HG02588 (cell line): ENCODE data around the gene PF4V1.
"Not testable (repeated sequence)": the region's sequence is repeated elsewhere in the genome, so short reads cannot be mapped to it uniquely, and the experiment has no call there.

Source experiments
- ATAC-seq: cut with Tn5 transposase; IDR thresholded peaks from one replicate; pipeline ENCODE4 v1.9.1; 2021; ENCODE audit warnings: mild to moderate bottlenecking, moderate library complexity; ENCODE audit not compliant: unreplicated experiment

PF4V1 gene

GRCh38 chr4:73869130-73870055, 16.3 kb downstream of the PF4V1 start, which contains the start of gene CXCL1:
Gene CXCL1 (plus strand): TSS chr4:73869393. CDS start chr4:73869471, 78 bp downstream.
- no peak for ATAC-seq

- ATAC-seq = no peak
Observed at GRCh38 chr4:73870260-73870659, 17.2 kb downstream of the PF4V1 start.

- ATAC-seq = no peak
Observed at GRCh38 chr4:73870768-73871167, 17.7 kb downstream of the PF4V1 start.

DNA sequence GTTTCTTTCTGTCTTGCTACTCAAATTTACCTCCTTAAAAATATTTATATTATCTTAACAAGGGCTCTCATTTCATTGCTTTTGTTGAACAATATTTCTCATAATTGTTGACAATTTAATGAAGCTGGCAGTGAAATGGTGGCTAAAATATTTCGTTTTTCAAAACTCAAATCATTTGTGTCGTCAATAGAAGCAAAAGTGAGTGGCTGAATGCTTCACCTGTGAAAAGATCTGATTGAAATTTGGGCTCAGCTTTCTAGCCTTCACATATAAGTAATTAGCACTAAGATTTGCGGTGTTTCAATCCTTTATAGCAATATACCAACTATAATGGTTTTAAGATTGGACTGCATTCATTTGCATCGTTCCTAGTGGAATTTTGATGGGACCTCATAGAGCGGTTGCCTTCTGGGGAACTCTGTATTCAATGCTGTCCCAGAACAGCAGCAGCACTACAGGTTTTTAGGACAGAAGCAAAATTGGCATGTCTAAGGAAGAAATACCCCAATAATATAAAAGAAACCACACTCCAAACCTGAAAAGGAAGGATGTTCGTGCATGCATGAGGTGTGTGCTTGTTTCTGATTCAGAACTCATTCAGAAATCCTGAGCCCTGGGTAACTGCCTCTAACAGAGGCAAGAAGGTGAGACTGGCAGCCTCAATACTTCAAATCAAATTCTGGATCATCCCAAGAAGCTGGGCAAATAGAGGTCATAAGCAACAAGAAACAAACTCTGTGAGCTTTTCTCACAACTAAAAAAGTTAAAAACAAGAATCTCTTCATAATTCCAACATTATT, 18.6 kb downstream of the PF4V1 start:
- no peak for ATAC-seq

- no peak for ATAC-seq
Observed at GRCh38 chr4:73872316-73873108, 19.4 kb downstream of the PF4V1 start.

DNA sequence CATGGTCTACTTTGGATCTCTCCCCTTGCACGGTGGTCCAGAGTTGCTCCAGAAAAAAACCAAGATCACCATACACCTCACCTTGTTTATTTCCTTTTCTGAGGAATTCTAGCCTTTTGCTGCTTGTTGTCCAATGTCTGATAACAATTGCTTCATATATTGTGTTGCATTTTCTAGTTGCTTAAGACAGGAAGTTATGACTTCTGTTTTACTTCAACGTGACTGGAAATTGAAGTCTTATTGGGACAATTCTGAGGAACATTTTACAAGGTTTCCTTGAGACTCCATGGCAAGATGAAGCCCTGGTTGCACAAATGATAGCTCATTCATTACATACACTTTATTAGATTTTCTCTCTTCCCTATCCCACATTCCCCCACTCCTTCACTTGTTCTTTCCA, 21.3 kb downstream of the PF4V1 start:
- no peak for ATAC-seq

GRCh38 chr4:73875401-73875800, 22.3 kb downstream of the PF4V1 start:
- no peak for ATAC-seq

DNA sequence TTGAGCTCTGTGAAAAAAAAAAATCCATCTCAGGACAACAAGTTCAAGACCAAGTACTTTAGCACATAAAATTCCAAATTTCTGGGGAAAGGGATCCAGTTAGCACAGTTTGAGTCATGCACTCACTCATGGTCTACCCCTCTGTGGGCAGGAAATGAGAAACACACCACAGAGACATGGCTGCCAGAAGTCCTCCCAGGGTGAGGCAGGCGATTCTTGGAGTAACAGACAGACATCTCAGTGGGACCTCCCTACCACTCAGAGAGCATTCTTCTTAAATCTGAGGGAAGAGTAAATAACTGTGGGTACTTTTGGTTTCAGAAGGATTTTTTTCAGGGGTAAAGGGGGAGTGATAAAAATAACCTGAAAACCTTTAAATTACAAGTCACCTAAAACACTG, 30.2 kb downstream of the PF4V1 start:
- no peak for ATAC-seq

DNA sequence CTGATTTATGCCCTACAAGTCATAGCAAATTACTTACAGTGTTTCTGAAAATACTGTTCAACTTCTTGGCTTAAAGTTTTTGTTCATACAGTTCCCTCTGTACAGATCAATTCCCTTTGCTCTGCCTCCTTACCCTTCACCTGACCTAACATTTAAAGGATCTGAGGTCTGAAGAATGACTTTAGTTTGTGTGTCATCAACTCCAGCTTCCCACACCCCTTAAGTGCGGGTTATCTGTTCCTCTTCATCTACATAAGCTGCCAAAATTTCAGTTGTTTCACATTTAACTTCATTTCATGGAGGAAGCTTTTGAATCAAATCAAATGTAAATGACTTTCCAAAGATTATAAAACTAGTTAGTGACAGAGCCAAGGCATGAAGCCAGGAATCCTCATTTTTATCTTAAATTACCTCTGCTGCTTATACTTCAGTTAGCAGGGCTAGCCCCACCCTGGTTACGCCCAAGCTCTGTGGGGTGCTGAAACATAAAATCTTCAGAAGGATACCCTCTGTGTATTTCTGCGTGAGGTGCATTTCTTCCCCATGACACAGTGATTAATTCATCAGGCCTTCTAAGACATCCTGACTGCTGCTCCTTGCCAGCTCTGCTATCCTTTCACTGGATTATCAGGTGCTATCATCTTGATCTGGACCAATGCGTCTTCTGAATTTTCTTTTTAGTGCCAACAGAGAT, 32.6 kb downstream of the PF4V1 start:
- no peak for ATAC-seq

- no peak for ATAC-seq
Observed at GRCh38 chr4:73891326-73891725, 38.2 kb downstream of the PF4V1 start.

DNA sequence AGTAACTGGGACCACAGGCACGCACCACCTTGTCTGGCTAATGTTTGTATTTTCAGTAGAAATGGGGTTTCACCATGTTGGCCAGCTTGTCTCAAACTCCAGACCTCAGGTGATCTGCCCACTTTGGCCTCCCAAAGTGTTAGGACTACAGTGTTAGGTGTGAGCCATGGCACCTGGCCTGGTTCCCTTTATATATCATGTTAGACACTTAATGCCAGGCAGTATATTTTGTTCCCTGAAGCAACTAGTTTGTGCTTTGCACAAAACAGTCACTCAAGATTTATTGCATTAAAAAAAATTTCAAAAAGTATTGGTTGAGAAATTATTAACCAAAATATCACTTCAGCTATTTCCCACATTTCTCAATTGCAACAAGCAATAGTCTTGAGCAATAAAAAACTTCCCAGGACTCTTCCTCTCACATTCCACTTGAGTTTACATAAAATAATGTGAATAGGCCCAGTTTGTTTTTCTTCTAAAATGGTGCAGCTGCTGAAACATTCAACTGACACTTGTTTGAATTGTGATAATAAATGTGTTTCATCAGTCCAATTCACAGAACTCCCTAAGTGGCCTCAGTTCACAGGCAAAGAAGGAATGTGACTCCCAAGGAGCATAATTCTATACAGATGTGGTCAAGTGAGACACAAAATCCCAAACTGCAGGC, 38.8 kb downstream of the PF4V1 start:
- no peak for ATAC-seq

DNA sequence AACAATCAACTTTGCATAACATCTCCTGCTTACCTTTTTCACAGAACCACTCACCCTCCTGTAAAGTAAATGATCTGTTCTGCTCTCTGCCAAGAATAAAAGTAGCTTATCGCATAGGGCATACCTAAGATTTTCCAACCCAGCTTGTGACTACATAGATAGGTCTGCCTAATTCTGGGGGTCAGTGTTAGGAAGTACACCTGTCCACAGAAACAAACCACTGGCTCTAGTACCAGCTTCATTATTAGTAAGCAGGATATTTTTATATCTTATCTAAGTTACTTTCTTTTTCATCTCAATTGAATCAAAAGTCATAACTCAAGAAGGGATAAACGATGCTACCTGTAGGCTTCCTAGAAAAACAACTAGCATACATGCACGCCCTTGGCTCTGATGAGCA, 39.9 kb downstream of the PF4V1 start:
- ATAC-seq = no peak

GRCh38 chr4:73894001-73894400, 40.9 kb downstream of the PF4V1 start:
- no peak for ATAC-seq

DNA sequence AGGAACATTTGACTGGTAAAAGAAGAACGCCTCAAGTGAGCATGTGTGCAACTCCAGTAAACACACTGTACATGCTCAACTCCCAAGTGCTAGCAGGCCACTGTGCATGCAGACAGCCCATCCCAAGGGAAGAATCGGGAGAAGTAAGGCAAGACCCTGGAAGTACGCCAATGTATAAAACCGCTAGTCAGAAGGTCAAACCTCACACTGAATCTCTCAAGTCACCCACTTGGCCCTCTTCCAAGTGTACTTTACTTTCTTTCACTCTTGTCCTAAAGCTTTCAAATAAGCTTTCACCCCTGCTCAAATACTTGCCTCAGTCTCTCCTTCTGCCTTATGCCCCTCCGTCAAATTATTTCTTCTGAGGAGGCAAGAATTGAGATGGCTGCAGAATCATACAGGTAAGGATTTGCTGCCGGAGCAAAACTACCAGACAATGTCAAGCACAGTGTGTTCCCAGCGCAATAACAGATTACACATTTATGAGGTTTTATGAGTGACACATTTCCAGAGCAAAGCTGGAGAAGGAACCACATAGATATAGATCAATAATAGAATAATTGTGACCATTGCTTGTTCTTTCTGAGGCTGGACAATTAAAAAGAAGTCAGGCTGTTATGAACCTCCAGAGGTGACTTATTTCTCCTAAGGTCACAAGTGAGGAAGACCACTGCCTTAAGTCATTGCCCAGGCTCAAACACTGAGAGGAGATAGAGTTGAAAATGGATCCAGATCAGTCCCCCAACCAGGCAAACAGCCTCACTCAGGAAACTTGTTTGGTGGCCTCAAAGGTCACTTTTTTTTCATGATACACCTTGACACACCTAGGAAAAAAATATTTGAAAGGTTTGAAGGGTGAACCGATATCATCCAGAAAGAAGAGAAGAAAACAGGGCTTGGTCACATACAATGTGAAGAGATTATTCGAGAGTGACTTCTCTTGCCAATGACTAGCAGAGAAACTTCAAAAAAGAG, 42.4 kb downstream of the PF4V1 start:
- no peak for ATAC-seq

DNA sequence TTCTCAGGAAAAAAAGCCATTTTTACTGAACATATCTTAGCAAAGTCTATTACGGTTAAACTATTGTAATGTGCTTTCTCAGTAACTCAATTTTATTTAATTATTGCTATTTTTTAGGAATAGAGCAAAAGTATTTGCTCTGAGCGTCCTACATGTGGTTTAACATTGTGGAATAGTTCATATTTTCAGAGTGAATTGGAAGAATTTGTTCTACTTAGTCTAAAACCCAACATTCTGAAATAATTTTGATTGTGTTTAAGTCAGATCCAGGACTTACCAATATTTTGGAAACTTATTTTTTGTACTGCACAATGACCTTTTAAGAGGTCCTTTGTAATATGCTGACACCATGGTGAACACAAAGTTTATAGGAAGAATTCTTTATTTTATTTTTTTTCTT, 43.3 kb downstream of the PF4V1 start:
- ATAC-seq = no peak

DNA sequence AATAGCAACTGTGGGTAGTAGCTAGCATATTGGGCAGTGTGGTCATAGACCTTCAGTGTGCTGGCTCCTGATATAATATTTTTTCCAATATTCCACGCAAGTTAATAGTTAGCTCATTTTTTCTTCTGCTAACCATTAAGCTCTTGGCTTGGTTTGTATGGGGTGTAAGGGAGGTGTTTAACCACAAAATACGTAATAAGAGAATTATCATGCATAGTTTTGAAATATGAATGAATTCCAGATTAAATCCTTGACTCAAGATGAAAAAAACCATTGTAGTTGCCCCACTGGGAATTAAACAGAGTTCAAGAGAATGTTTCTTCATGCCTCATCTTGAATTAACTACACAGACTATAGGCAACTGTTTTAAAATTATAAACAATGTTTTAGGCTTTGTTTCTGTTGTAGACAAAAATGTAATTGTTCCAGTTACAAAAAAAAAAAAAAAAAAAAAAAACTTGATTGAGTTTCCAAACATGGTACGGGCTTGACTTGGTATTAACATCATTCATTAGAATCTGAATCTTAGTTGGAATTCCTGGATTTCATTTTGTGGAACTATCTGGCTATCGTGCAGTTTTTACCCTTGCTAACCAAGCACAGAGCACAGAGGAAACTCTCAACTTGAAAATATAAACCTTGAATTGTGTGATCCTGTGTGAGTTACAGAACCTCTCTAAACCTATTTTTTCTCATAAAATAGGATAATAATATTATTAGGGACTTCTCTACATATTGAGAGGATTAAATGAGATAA, 44.5 kb downstream of the PF4V1 start:
- no peak for ATAC-seq

DNA sequence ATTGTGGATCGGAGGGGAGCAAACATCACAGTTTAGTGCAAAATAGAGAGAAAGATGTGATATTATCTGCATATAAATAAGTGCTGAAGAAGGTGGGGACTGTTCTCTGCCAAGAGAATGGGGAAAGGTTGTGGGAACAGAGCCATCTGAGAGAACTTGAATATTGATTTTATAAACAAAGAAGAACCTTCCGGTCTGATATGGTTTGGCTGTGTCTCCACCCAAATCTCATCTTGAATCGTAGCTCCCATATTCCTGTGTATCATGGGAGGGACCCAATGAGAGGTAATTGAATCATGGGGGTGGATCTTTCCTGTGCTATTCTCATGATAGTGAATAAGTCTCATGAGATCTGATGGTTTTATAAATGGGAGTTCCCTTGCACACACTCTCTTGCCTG, 46.2 kb downstream of the PF4V1 start:
- ATAC-seq = not testable (repeated sequence)

GRCh38 chr4:73901031-73901430, 47.9 kb downstream of the PF4V1 start:
- no peak for ATAC-seq
